HepG2 (cell line): ENCODE results near the gene HIPK2. TPM values are rescaled to one million over a fixed set of nuclear protein-coding genes. Genes with fewer than 3 reads are reported as not detected.

Source experiments
- ATAC-seq: fragments of 200-7000 bp; cut with Tn5 transposase; 3 replicates; pipeline ENCODE4 v1.9.1; 2020; ENCODE audit warnings: mild to moderate bottlenecking, moderate library complexity
- BruUV-seq: library from RNA; stranded (reverse); fragments of 400-500 nt; replicated peaks from 2 replicates; lab custom pipeline; 2021; lab: Mats Ljungman, UMichigan
- CTCF ChIA-PET: fragments of 300-600 bp; formaldehyde crosslinking; extraction: SDS; loops from one replicate; lab custom pipeline; 2021; ENCODE audit warnings: low total read pairs, inconsistent platforms, low intra/inter-chr PET ratio; lab: Yijun Ruan, JAX
- POLR2A ChIA-PET: fragments of 350-600 bp; sonication (Branson Sonifier 250); formaldehyde crosslinking; loops from one replicate; lab custom pipeline; 2020; ENCODE audit warnings: antibody characterized with exemption, inconsistent platforms; lab: Yijun Ruan, JAX
- DNase-seq: peaks from one replicate; pipeline ENCODE4 v3.0.0-alpha.2; 2015; ENCODE audit warnings: low spot score
- FAIRE-seq: peaks from 3 replicates; lab custom pipeline; 2011; peaks lifted over from hg19 to GRCh38; lab: Jason Lieb, UNC
- H2AFZ ChIP-seq: one replicate; pipeline ENCODE4 v1.6.1; 2011; ENCODE audit warnings: low read length, inconsistent platforms
- H3K27ac ChIP-seq: fragments of 300-600 bp; 3 replicates; pipeline ENCODE4 v1.8.0; 2011; ENCODE audit warnings: mixed run types, mild to moderate bottlenecking, mixed read lengths, low read length, inconsistent platforms; ENCODE audit not compliant: insufficient read depth; ENCODE audit errors: extremely low read length
- H3K27me3 ChIP-seq, 2 experiments: fragments of 200-600 bp in 1 of 2; 2 replicates in 1 of 2; 3 replicates in 1 of 2; pipeline versions ENCODE4 v1.6.0 to v1.8.0; 2011; ENCODE audit warnings: low read length in 2 of 2, mild to moderate bottlenecking in 2 of 2, moderate library complexity in 2 of 2, inconsistent platforms in 1 of 2; ENCODE audit not compliant: insufficient read depth in 2 of 2, control insufficient read depth in 1 of 2
- H3K36me3 ChIP-seq, 2 experiments: fragments of 200-600 bp in 1 of 2; replicated peaks in 1 of 2; 2 replicates in 1 of 2; 3 replicates in 1 of 2; pipeline versions ENCODE4 v1.5.1 to v1.8.0; 2011; ENCODE audit warnings: low read length in 2 of 2, inconsistent platforms in 1 of 2; ENCODE audit not compliant: insufficient read depth in 2 of 2, control insufficient read depth in 1 of 2
- H3K4me1 ChIP-seq: 2 replicates; pipeline ENCODE4 v1.5.1; 2012; ENCODE audit warnings: low read length, inconsistent platforms; ENCODE audit not compliant: insufficient read depth
- H3K4me2 ChIP-seq: 2 replicates; pipeline ENCODE4 v1.6.0; 2011; ENCODE audit warnings: low read depth, low read length, inconsistent platforms
- H3K4me3 ChIP-seq, 3 experiments: fragments of 200-600 bp in 1 of 3; sonication (generic), shearing (Covaris generic) in 1 of 3; replicated peaks in 1 of 3; 2 replicates each; pipeline ENCODE4 v1.5.1; 2011 to 2016; ENCODE audit warnings: low read length in 3 of 3, inconsistent platforms in 2 of 3, low read depth in 2 of 3, mild to moderate bottlenecking in 2 of 3, control low read depth in 1 of 3, mixed read lengths in 1 of 3; ENCODE audit not compliant: insufficient read depth in 1 of 3
- H3K79me2 ChIP-seq: one replicate; pipeline ENCODE4 v1.6.1; 2011; ENCODE audit warnings: low read length, inconsistent platforms; ENCODE audit not compliant: insufficient read depth
- H3K9ac ChIP-seq: 2 replicates; pipeline ENCODE4 v1.6.0; 2011; ENCODE audit warnings: mild to moderate bottlenecking, low read depth, low read length, inconsistent platforms; ENCODE audit not compliant: insufficient read depth
- H3K9me3 ChIP-seq: 2 replicates; pipeline ENCODE4 v1.5.1; 2012; ENCODE audit warnings: mild to moderate bottlenecking, low read length
- H4K20me1 ChIP-seq: 2 replicates; pipeline ENCODE4 v1.6.0; 2011; ENCODE audit warnings: inconsistent platforms, mild to moderate bottlenecking, low read length, moderate library complexity; ENCODE audit not compliant: insufficient read depth
- NFRKB ChIP-seq: fragments of 450-650 bp; IDR thresholded peaks from 2 replicates; pipeline ENCODE4 v1.6.1; 2017
- SALL1 ChIP-seq: sonication (generic); formaldehyde crosslinking; IDR thresholded peaks from 2 replicates; pipeline ENCODE4 v1.8.0; 2022; ENCODE audit warnings: mild to moderate bottlenecking, missing genetic modification reagents
- SYNCRIP ChIP-seq: fragments of 200-400 bp; formaldehyde crosslinking; IDR thresholded peaks from 2 replicates; pipeline ENCODE4 v1.6.1; 2018; ENCODE audit warnings: mild to moderate bottlenecking, low read depth, low read length; ENCODE audit not compliant: insufficient read depth
- ZBTB10 ChIP-seq: sonication (generic); formaldehyde crosslinking; IDR thresholded peaks from 2 replicates; pipeline ENCODE4 v1.4.0; 2020; ENCODE audit warnings: missing genetic modification reagents, borderline replicate concordance
- ZFP1 ChIP-seq: IDR thresholded peaks from 2 replicates; pipeline ENCODE4 v1.6.1; 2016
- ZFP41 ChIP-seq: sonication (generic); formaldehyde crosslinking; IDR thresholded peaks from 2 replicates; pipeline ENCODE4 v1.4.0; 2020; ENCODE audit warnings: mild to moderate bottlenecking, missing genetic modification reagents, borderline replicate concordance
- ZNF12 ChIP-seq: sonication (generic); formaldehyde crosslinking; IDR thresholded peaks from 2 replicates; pipeline ENCODE4 v1.5.0; 2020; ENCODE audit warnings: missing genetic modification reagents
- ZNF256 ChIP-seq: sonication (generic); formaldehyde crosslinking; conservative IDR thresholded peaks from 2 replicates; pipeline ENCODE4 v1.4.0; 2020; ENCODE audit warnings: missing genetic modification reagents
- WGBS: methylation state at CpG from one replicate; pipeline ENCODE4 v1.1.6; 2017; ENCODE audit warnings: low lambda C conversion rate; 5-methylcytosine and 5-hydroxymethylcytosine counted together
- in situ Hi-C: cut with HindIII; loops from 2 replicates; pipeline ENCODE4 v1.10.0; 2017; ENCODE audit warnings: low pct_unique_long_range_greater_than_20kb; ENCODE audit not compliant: extremely low pct_ligation_motif_present
- intact Hi-C: fragments of 100-400 bp; cut with micrococcal nuclease; formaldehyde crosslinking; loops from one replicate; pipeline ENCODE4 v1.10.0; 2022; ENCODE audit not compliant: unreplicated experiment
- polyA plus RNA-seq, 8 experiments: library from polyadenylated mRNA; depleted of rRNA in 3 of 8; stranded (reverse) in 7 of 8; unstranded in 1 of 8; fragments of >200 nt; fragmentation: Illumina TruSeq in 4 of 8; extraction: Trizol in 4 of 8; gene quantifications; 2 replicates each; pipeline versions ENCODE4 v1.2.1 to v1.2.3, GENCODE V29; 2011 to 2016; ENCODE audit warnings: low read depth in 4 of 8, missing spikeins in 1 of 8, mixed read lengths in 1 of 8; ENCODE audit not compliant: insufficient read depth in 1 of 8
- total RNA-seq, 5 experiments: library from RNA; depleted of rRNA; stranded (reverse); fragments of >200 nt; fragmentation: Illumina TruSeq; extraction: Trizol; gene quantifications; 2 replicates each; pipeline ENCODE4 v1.2.3, GENCODE V29; 2016; ENCODE audit warnings: low read depth in 1 of 5
- TF ChIP-seq, protein P1 (sequence below): sonication (generic); formaldehyde crosslinking; conservative IDR thresholded peaks from 2 replicates; pipeline ENCODE4 v1.5.0; 2020; ENCODE audit warnings: missing genetic modification reagents

HIPK2 gene
- total and polyA plus RNA-seq, 2 of the 13 experiments (the other 11 are each of a cell fraction or from before 2014, with no cell fraction given), result 14.4 to 20.2 TPM

DNA sequence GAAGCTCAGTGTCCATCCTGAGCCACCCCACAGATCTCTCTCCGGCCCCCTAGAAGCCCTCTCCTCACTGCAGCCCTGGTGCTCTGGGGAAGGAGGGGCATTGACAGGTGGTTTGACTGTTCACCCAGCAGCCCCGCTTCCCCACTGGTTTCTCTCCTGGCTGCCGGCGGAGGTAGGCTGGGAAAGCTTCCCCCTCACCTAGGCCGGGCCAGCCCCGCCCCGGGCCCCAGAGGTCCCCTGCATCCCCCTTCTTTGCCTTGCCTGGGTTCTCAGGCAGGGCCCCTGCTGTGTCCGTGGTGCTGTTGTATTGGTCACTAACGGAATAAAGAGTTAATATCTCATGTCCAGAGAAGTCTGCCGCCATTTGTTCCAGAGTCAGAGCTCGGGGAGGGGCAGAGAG is 233.2 kb downstream of the HIPK2 start:
- Histone ChIP-seq H3K4me1 (peaks cover 15% of the 10 kb centered on the region), H3K4me3 (no peak overlapping the region), H3K27ac (no peak overlapping the region), H4K20me1 (no peaks in the 10 kb centered on the region), H3K79me2 (no peaks in the 10 kb centered on the region), H3K4me2 (no peak overlapping the region), H3K36me3 (no peaks in the 10 kb centered on the region), H3K9ac (no peak overlapping the region), H2AFZ (no peak overlapping the region), H3K9me3 (no peaks in the 10 kb centered on the region), H3K27me3 (peaks cover 10 to 64% of the 10 kb centered on the region in 2 experiments)
- CTCF ChIA-PET, result no interaction called here
- POLR2A ChIA-PET, result no interaction called here
- 56% methylated on average over 2 of the region's 11 CpGs for WGBS
- intact Hi-C loops (no loop called here), in situ Hi-C loops (no loop called here)
- no peak for DNase-seq
- FAIRE-seq, result no peak
- BruUV-seq, result no TSS peak
- no peak for ATAC-seq
- TF ChIP-seq, protein P1, sequence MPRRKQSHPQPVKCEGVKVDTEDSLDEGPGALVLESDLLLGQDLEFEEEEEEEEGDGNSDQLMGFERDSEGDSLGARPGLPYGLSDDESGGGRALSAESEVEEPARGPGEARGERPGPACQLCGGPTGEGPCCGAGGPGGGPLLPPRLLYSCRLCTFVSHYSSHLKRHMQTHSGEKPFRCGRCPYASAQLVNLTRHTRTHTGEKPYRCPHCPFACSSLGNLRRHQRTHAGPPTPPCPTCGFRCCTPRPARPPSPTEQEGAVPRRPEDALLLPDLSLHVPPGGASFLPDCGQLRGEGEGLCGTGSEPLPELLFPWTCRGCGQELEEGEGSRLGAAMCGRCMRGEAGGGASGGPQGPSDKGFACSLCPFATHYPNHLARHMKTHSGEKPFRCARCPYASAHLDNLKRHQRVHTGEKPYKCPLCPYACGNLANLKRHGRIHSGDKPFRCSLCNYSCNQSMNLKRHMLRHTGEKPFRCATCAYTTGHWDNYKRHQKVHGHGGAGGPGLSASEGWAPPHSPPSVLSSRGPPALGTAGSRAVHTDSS (CRISPR knock-in tag), result no peak
- TF ChIP-seq ZFP41 (no peak), ZNF256 (CRISPR knock-in tag) (no peak), ZFP1 (CRISPR knock-in tag) (no peak), ZNF12 (CRISPR knock-in tag) (no peak), ZBTB10 (CRISPR knock-in tag) (no peak), SYNCRIP (no peak), SALL1 (CRISPR knock-in tag) (no peak), NFRKB (no peak)
